Astrocyte of the hippocampus (primary cell): ENCODE measurements around the gene MYF6.

Experiments used
- DNase-seq: peaks from one replicate; pipeline ENCODE4 v3.0.0; 2011; ENCODE audit warnings: low read depth, low spot score

MYF6 gene

DNA sequence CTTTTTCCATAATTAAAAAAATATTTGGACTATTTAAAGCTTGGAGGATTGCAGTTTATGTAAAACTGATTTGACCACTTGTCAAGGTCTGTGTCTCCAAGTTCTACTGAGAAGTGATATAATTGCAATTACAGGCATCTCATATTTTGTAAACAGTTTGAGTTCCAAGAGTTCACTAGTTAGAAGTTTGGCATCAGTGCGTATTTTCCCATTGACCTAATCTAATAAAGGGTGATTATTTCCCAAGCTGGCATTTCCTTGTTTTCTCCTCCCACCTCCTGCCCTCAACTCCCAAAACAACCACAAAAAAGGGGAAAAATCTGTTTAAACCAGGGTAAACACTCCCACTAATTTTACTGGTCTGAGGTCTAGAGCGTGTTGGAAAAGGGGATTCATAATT lies 3.0 kb upstream of the MYF6 start:
- peak; percentile 11 for DNase-seq

DNA sequence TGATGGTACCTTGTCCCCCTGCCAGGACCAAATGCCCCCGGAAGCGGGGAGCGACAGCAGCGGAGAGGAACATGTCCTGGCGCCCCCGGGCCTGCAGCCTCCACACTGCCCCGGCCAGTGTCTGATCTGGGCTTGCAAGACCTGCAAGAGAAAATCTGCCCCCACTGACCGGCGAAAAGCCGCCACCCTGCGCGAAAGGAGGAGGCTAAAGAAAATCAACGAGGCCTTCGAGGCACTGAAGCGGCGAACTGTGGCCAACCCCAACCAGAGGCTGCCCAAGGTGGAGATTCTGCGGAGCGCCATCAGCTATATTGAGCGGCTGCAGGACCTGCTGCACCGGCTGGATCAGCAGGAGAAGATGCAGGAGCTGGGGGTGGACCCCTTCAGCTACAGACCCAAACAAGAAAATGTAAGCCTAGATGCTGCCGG lies 410 bp downstream of the MYF6 start:
- no peak for DNase-seq

DNA sequence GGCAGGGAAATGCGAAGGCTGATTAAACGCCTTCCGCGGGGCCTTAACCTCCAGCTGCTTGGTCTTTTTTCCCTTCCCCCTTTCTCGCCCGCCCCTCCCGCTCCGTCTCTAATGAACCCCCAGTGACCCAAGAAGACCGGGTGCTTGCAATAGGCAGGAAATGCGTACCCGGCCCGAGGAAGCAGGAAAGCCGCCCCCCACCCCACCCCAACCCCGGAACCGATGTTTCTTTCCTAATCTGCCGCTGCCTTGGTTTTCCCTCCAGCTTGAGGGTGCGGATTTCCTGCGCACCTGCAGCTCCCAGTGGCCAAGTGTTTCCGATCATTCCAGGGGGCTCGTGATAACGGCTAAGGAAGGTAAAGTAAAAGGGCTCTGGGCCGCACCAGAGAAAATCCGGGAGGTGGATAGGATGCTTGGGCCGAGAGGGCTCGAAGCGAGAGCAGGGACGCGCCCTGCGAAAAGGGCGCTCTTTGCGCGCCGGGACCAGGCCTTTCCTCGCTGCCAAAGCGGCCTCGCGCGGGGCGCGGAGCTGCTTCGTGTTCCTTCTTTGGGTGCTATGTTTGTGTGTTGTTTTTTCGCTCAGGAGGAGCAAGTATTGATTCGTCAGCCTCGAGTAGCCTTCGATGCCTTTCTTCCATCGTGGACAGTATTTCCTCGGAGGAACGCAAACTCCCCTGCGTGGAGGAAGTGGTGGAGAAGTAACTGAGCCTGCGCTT lies 983 bp downstream of the MYF6 start:
- DNase-seq, result peak; percentile 35

DNA sequence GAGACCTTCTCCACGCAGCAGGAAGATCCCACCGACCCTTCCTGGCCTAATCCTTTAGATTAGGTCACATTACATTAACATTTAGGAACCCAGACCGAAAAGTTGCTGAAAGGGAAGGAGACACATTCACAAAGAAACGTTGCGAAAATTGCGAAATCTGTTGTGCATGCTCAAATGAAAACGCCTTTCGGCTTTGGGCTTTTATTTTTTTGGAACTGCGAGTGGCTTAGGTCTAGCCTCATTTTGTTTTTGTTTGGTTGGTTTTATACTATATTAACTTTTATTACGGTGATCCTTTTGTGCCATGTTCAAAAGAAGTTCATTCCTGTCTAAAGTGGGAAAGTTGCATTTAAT lies 1.5 kb downstream of the MYF6 start:
- DNase-seq, result no peak

DNA sequence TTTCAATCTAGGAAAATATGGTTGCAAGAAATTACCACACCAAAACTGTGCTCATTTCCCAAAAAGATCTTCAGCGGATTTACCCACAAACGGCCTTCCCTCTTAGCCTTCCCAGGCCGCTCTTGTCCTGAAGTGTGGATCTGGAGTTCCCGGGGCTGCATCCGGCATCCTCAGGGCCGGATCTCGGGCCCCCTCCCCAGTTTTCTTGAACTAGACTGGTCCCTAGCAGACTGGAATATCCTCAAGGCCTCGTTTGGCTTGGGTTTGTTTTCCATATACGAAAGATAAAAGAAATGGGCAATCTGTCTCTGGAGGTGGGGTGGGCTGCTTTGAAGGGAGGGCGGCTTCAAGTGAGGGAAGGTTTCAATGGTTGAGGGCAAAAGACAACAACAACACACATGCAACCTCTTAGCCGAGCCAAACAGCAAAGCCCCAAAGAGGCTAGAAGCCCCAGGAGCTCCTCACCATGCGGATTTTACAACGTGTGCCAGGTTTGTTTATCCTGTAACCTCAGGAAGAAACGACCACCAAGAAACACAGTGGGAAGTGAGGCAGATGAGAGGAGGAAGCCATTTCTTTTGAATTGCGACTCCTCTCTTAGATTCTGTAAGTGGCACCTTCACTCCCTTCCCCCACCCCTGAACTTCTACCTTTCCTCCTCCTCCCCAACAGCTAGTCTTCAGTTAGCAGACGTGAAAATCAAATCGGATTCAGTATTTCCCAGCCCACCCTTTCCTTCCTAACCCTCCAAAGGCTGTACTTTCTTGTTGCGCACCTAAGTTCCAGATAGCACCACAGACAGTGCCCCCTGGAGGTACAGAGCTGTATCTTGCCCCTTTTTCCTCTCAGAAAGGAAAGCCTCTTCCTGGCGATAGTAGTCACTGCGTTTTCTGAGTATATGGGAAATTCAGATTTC lies 2.6 kb downstream of the MYF6 start:
- no peak for DNase-seq

GRCh38 chr12:80710727-80711449 lies 3.5 kb downstream of the MYF6 start:
- DNase-seq, result no peak

- DNase-seq, result no peak
Measured at GRCh38 chr12:80711866-80712265, 4.4 kb downstream of the MYF6 start.

- DNase-seq, result no peak
Measured at GRCh38 chr12:80712866-80713265, 5.4 kb downstream of the MYF6 start.

- no peak for DNase-seq
Measured at GRCh38 chr12:80713419-80713818, 6.0 kb downstream of the MYF6 start.

- DNase-seq, result peak; percentile 62
Measured at GRCh38 chr12:80714055-80714454, 6.6 kb downstream of the MYF6 start.

DNA sequence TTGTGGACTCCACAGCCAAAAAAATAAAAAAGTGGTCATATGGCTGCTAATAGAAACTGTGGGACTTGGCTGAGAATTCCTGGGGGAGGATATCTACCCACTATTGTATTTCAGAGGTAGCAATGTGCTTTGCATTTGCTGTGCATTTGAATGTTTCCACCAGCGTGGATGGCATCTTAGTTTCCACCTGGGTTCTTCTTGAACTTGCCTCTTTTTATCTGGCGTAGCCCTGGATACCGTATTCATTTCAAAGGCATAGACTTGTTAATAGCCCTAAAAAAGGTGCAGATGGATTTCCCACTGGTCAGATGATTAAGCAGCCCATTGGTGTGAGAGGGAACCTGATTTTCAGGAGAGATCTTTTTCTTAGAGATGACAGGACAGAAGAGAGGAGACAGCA lies 7.4 kb downstream of the MYF6 start:
- DNase-seq, result no peak

DNA sequence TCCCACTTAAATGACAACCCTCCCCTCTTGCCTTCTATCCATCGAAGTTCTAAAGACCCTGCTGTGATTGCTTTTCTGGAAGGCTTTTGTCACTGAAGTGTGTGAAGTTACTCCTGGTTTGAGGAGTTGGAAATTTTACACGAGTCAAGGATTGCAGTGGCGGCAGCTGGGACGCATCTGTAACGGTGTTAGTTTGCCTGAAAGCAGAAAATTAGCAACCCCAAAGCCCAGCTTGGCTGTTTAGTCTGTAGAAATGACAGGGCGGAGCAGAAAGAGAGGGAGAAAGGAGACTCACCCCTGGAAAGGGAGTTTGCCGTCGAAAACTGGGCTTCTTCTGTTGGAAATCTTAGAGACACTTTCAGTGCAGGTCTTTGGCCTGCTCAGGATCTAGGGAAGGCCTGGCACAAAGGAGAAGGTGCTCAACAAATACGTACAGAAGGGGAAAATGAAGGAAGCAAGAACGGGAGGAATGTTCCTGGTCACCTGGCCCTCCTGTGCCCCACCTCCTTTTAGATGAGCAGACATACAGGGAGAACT lies 8.3 kb downstream of the MYF6 start:
- DNase-seq, result no peak

GRCh38 chr12:80716696-80717469 lies 9.4 kb downstream of the MYF6 start, which contains the start of gene MYF5:
MYF5 (plus strand) TSS chr12:80716912; CDS start chr12:80717064, 152 bp downstream.
- DNase-seq, result no peak

GRCh38 chr12:80717856-80718255 lies 10.4 kb downstream of the MYF6 start:
- no peak for DNase-seq

- DNase-seq, result no peak
Measured at GRCh38 chr12:80720516-80720915, 13.1 kb downstream of the MYF6 start.

DNA sequence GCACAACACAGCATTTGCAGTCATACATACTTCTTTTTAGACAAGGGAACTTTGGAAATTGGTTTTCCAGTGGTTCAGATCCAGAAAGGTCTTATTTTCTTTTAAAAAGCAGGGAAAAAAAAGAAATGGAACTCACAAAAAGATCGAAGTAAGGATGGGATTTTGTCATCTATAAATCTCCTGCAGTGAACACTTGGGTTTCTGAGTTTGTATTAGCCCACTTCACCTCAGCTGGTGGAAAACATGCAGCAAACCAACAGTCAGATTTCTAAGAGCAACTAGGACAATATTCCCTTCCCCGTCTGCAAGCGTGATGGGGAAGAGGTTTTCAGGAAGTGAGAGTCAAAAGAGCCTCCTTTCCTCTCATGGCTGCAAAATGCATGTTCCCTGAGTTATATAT lies 13.9 kb downstream of the MYF6 start:
- DNase-seq, result no peak

DNA sequence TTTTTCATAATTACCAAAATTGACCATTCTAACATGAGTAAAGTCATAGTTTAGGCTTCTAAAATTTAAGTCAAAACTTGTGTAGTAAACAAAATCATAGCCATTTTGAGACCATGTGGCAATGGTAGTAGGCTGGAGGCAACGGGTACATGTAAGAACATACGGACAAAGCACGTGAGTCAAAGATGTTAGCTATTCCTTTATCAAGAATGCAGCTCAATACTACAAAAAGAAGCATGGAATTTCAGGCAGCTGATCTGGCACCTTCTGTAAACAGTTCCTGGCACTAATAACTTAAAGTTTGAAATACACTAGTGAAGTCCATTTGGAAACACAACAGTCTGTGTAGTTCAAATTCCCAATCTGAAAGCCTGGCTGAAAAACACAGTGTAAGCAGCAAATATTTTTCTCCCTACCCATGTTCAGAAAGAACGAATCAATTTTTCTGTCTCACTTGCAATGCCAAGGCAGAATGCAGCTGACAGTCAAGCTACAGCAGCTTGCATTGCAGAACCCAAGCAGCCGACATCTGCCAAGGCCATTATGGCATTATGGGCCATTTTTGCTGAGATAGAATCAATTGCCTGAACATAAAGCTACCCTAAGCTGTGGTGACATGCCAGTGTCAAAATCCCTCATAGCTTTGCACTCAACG lies 38.5 kb downstream of the MYF6 start:
- DNase-seq, result no peak

GRCh38 chr12:80747800-80748199 lies 40.4 kb downstream of the MYF6 start:
- no peak for DNase-seq

GRCh38 chr12:80749456-80749855 lies 42.0 kb downstream of the MYF6 start:
- no peak for DNase-seq

DNA sequence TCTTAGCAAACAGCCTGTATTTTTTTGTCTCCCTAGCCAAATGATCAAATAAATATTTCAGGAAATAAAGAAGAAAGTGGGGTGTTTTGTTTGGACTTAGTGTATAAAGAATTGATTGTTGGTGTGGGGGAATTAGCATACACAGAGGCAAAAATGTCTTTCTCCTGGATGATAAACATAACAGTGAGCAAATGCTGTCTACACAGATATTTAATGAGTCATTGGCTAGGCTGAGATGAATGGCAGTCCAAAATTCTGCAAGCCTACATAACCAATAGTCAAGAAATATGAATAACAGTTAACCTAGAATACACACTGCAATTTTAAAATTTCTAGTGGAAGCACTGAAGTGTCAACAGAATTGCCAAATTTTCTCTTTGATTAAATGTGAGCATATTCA lies 45.0 kb downstream of the MYF6 start:
- DNase-seq, result no peak

GRCh38 chr12:80754274-80754673 lies 46.8 kb downstream of the MYF6 start:
- DNase-seq, result no peak
